Measurements from ENCODE around the gene ZNF445. TPM values are rescaled to one million over a fixed set of nuclear protein-coding genes. Genes with fewer than 3 reads are reported as not detected.

The ZNF445 gene
- total and polyA plus RNA-seq, 9 of the 15 experiments (the other 6 are each of a cell fraction or from before 2014, with no cell fraction given), result 1.2 to 26.9 (median 10.6) TPM

DNA sequence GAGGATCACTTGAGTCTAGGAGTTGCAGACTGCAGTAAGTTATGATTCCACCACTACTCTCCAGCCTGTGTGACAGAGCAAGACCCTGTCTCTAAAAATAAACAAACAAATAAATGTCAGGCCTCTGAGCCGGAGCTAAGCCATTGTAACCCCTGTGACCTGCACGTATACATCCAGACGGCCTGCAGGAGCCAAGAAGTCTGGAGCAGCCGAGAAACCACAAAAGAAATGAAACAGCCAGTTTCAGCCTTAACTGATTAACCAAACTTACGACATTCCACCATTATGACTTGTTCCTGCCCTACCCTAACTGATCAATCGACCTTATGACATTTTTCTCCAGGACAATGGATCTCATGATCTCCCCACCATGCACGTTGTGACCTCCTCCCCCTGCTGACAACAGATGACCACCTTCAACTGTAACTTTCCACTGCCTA lies 45.0 kb upstream of the ZNF445 start:
- no peaks in the 10 kb centered on the region for H3K36me3 ChIP-seq (ENCODE audit: control insufficient read depth, insufficient read depth, low read length)
- WGBS (ENCODE audit: insufficient coverage, low coverage, missing lambda C conversion rate), result 16% methylated on average over 7 of the region's 7 CpGs
- no peak overlapping the region for H3K9ac ChIP-seq (ENCODE audit: insufficient read depth in 1 of 2, low read depth in 2 of 2, low read length in 2 of 2)
- ATAC-seq, result no peak
- H3K9me3 ChIP-seq (replicated peaks; ENCODE audit: control insufficient read depth, insufficient read depth, low read depth, low read length), result 0 out of 2 replicates have a peak, but pooled peaks cover 3% of the 10 kb centered on the region
- no peak overlapping the region for H3K27ac ChIP-seq (ENCODE audit: extremely low read depth, low read depth, low read length)
- intact Hi-C loops (cut with micrococcal nuclease) (no loop called here), in situ Hi-C loops (cut with MboI) (no loop called here)
- H3K4me3 ChIP-seq, result no peak overlapping the region
- H4K20me1 ChIP-seq (replicated peaks; ENCODE audit: control insufficient read depth, insufficient read depth, low read length), result no peaks in the 10 kb centered on the region; the same call in 1 of the 2 replicates
- FAIRE-seq, result no peak
- no peaks in the 10 kb centered on the region for H3K9me1 ChIP-seq (ENCODE audit: control insufficient read depth, insufficient read depth, low read length)
- peak overlapping the region; percentile 26; the same call in 1 of the 2 replicates for H2AFZ ChIP-seq (ENCODE audit: low read depth, low read length)
- no peaks in the 10 kb centered on the region for H3K79me2 ChIP-seq (ENCODE audit: control insufficient read depth, insufficient read depth, low read length)
- peaks cover 3 to 12% of the 10 kb centered on the region in 2 experiments; a peak in 4 of 5 replicates for H3K4me1 ChIP-seq (replicated peaks in 1 of 2; ENCODE audit: control insufficient read depth in 2 of 2, insufficient read depth in 2 of 2, low read length in 2 of 2)
- CTCF ChIA-PET (ENCODE audit: low intra/inter-chr PET ratio), result no interaction called here
- no peaks in the 10 kb centered on the region; a peak in 1 of 5 replicates for H3K27me3 ChIP-seq (ENCODE audit: control insufficient read depth in 2 of 2, insufficient read depth in 2 of 2, low read length in 2 of 2)
- peak in 1 of 4 experiments; percentile 22 for DNase-seq (ENCODE audit: extremely low read depth in 1 of 4, low spot score in 3 of 4)
- POLR2A ChIA-PET, result interaction anchor here (0.6 kb wide), 1 partner anchor 507 kb away, joined by 3 read pairs; no protein-coding TSS in a partner anchor
- H3K4me2 ChIP-seq (ENCODE audit: insufficient read depth, low read length), result no peak overlapping the region
- BruUV-seq (replicated peaks), result no TSS peak
- TF ChIP-seq CHD2 (IDR thresholded peaks at IDR 0.05; ENCODE audit: low read depth, low read length), result no peak
- TF ChIP-seq CBX5 (IDR thresholded peaks at IDR 0.05; ENCODE audit: borderline replicate concordance, low read depth), result peak; percentile 78; the same call in 1 of the 2 replicates
- no peak for TF ChIP-seq ETV5 (CRISPR knock-in tag; IDR thresholded peaks at IDR 0.05; ENCODE audit: low read depth)
- TF ChIP-seq, protein P1, sequence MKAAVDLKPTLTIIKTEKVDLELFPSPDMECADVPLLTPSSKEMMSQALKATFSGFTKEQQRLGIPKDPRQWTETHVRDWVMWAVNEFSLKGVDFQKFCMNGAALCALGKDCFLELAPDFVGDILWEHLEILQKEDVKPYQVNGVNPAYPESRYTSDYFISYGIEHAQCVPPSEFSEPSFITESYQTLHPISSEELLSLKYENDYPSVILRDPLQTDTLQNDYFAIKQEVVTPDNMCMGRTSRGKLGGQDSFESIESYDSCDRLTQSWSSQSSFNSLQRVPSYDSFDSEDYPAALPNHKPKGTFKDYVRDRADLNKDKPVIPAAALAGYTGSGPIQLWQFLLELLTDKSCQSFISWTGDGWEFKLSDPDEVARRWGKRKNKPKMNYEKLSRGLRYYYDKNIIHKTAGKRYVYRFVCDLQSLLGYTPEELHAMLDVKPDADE (conservative IDR thresholded peaks at IDR 0.05; ENCODE audit: control insufficient read depth, low read depth, low read length), result no peak
- no peak for TF ChIP-seq ZNF384 (IDR thresholded peaks at IDR 0.05; ENCODE audit: low read depth, low read length)
- TF ChIP-seq LEF1 (IDR thresholded peaks at IDR 0.05), result no peak
- TF ChIP-seq HNRNPK (IDR thresholded peaks at IDR 0.05; ENCODE audit: low read depth, low read length, poor library complexity, severe bottlenecking), result no peak
- no peak for TF ChIP-seq NUFIP1 (IDR thresholded peaks at IDR 0.05; ENCODE audit: partially characterized antibody)
- TF ChIP-seq ATF1 (CRISPR knock-in tag; IDR thresholded peaks at IDR 0.05), result no peak
- TF ChIP-seq ATF1 (tag; IDR thresholded peaks at IDR 0.05), result no peak
- TF ChIP-seq SAFB (IDR thresholded peaks at IDR 0.05; ENCODE audit: borderline replicate concordance, low read depth, low read length), result no peak
- peak; percentile 97 to 98 for TF ChIP-seq ARNT (IDR thresholded peaks at IDR 0.05)
- TF ChIP-seq, protein P2, sequence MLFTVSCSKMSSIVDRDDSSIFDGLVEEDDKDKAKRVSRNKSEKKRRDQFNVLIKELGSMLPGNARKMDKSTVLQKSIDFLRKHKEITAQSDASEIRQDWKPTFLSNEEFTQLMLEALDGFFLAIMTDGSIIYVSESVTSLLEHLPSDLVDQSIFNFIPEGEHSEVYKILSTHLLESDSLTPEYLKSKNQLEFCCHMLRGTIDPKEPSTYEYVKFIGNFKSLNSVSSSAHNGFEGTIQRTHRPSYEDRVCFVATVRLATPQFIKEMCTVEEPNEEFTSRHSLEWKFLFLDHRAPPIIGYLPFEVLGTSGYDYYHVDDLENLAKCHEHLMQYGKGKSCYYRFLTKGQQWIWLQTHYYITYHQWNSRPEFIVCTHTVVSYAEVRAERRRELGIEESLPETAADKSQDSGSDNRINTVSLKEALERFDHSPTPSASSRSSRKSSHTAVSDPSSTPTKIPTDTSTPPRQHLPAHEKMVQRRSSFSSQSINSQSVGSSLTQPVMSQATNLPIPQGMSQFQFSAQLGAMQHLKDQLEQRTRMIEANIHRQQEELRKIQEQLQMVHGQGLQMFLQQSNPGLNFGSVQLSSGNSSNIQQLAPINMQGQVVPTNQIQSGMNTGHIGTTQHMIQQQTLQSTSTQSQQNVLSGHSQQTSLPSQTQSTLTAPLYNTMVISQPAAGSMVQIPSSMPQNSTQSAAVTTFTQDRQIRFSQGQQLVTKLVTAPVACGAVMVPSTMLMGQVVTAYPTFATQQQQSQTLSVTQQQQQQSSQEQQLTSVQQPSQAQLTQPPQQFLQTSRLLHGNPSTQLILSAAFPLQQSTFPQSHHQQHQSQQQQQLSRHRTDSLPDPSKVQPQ (CRISPR knock-in tag; IDR thresholded peaks at IDR 0.05; ENCODE audit: borderline replicate concordance), result no peak
- TF ChIP-seq SMAD4 (CRISPR knock-in tag; conservative IDR thresholded peaks at IDR 0.05), result peak; percentile 49; the same call in 1 of the 2 replicates
- TF ChIP-seq BRD9 (IDR thresholded peaks at IDR 0.05; ENCODE audit: low read depth, partially characterized antibody), result no peak
- no peak for TF ChIP-seq CBFA2T3 (IDR thresholded peaks at IDR 0.05)
- no peak for TF ChIP-seq MED1 (CRISPR knock-in tag; IDR thresholded peaks at IDR 0.05; ENCODE audit: borderline replicate concordance)
- TF ChIP-seq, protein P3, sequence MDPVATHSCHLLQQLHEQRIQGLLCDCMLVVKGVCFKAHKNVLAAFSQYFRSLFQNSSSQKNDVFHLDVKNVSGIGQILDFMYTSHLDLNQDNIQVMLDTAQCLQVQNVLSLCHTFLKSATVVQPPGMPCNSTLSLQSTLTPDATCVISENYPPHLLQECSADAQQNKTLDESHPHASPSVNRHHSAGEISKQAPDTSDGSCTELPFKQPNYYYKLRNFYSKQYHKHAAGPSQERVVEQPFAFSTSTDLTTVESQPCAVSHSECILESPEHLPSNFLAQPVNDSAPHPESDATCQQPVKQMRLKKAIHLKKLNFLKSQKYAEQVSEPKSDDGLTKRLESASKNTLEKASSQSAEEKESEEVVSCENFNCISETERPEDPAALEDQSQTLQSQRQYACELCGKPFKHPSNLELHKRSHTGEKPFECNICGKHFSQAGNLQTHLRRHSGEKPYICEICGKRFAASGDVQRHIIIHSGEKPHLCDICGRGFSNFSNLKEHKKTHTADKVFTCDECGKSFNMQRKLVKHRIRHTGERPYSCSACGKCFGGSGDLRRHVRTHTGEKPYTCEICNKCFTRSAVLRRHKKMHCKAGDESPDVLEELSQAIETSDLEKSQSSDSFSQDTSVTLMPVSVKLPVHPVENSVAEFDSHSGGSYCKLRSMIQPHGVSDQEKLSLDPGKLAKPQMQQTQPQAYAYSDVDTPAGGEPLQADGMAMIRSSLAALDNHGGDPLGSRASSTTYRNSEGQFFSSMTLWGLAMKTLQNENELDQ (CRISPR knock-in tag; IDR thresholded peaks at IDR 0.05; ENCODE audit: borderline replicate concordance), result no peak
- no peak for TF ChIP-seq MEF2A (IDR thresholded peaks at IDR 0.05; ENCODE audit: control insufficient read depth, low read depth, low read length)

Measured in K562 (cell line).